SJSA1 (cell line): ENCODE results near the gene LGALS3BP. TPM values are rescaled to one million over a fixed set of nuclear protein-coding genes. Genes with fewer than 3 reads are reported as not detected.

Experiments used
- DNase-seq, 2 experiments: peaks; one replicate each; pipeline ENCODE4 v3.0.0-alpha.2; 2015 to 2020; ENCODE audit warnings: low spot score in 2 of 2, low read depth in 1 of 2
- H3K27ac ChIP-seq: fragments of 250-450 bp; sonication (Bioruptor Pico); 2 replicates; pipeline ENCODE4 v1.5.1; 2020; ENCODE audit warnings: mild to moderate bottlenecking, moderate library complexity
- H3K27me3 ChIP-seq: fragments of 250-450 bp; sonication (Bioruptor Pico); replicated peaks from 2 replicates; pipeline ENCODE4 v1.5.1; 2020; ENCODE audit warnings: mild to moderate bottlenecking, moderate library complexity
- H3K36me3 ChIP-seq: fragments of 250-450 bp; sonication (Bioruptor Pico); 2 replicates; pipeline ENCODE4 v1.5.1; 2020; ENCODE audit warnings: mild to moderate bottlenecking
- H3K4me1 ChIP-seq: fragments of 250-450 bp; sonication (Bioruptor Pico); replicated peaks from 2 replicates; pipeline ENCODE4 v1.6.1; 2021; ENCODE audit warnings: mild to moderate bottlenecking
- H3K4me3 ChIP-seq: fragments of 250-450 bp; sonication (Bioruptor Pico); 2 replicates; pipeline ENCODE4 v1.5.1; 2020; ENCODE audit warnings: mild to moderate bottlenecking
- H3K9me3 ChIP-seq: fragments of 250-450 bp; sonication (Bioruptor Pico); replicated peaks from 2 replicates; pipeline ENCODE4 v1.5.1; 2020; ENCODE audit warnings: mild to moderate bottlenecking
- total RNA-seq: library from RNA; depleted of rRNA; stranded (reverse); fragments of >200 nt; shearing (Covaris generic); gene quantifications from 2 replicates; pipeline ENCODE4 v1.2.3, GENCODE V29; 2014

Gene LGALS3BP
- total RNA-seq, 1 experiment from 2014 or later, result 485 TPM

- DNase-seq, result no peak
- Histone ChIP-seq H3K4me3 (no peak overlapping the region), H3K27me3 (peaks cover 20% of the 10 kb centered on the region), H3K27ac (no peak overlapping the region), H3K9me3 (no peaks in the 10 kb centered on the region), H3K4me1 (peaks cover 19% of the 10 kb centered on the region), H3K36me3 (no peaks in the 10 kb centered on the region)
These were observed 41.0 kb upstream of the LGALS3BP start for GRCh38 chr17:79020631-79021301.

GRCh38 chr17:79019632-79020584, 40.2 kb upstream of the LGALS3BP start:
- peaks cover 14% of the 10 kb centered on the region for H3K4me1 ChIP-seq
- no peak overlapping the region for H3K27ac ChIP-seq
- peaks cover 20% of the 10 kb centered on the region for H3K27me3 ChIP-seq
- DNase-seq, result peak in 1 of 2 experiments; percentile 59
- H3K4me3 ChIP-seq, result no peak overlapping the region
- no peaks in the 10 kb centered on the region for H3K36me3 ChIP-seq
- no peaks in the 10 kb centered on the region for H3K9me3 ChIP-seq

DNA sequence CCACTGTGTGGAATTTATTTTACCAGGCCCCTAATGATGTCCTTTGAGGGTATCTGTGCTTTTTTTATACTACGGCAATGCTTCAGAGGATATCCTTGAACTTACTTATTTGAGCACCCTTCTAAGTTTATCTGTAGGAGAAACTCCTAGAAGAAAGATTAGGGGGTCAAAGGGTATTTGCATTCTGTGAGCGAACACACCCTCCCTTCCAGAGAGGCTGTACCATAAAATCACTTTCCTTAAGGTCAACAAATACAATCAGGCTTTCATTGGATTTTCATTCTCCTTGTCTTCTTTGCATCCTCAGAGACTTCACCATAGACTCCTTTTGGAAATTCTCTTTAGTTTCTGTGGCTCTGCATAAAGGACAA, 39.5 kb upstream of the LGALS3BP start:
- H3K36me3 ChIP-seq, result no peaks in the 10 kb centered on the region
- DNase-seq, result no peak
- H3K4me1 ChIP-seq, result peaks cover 7% of the 10 kb centered on the region
- peaks cover 13% of the 10 kb centered on the region for H3K27me3 ChIP-seq
- no peak overlapping the region for H3K27ac ChIP-seq
- no peaks in the 10 kb centered on the region for H3K9me3 ChIP-seq
- no peak overlapping the region for H3K4me3 ChIP-seq

DNA sequence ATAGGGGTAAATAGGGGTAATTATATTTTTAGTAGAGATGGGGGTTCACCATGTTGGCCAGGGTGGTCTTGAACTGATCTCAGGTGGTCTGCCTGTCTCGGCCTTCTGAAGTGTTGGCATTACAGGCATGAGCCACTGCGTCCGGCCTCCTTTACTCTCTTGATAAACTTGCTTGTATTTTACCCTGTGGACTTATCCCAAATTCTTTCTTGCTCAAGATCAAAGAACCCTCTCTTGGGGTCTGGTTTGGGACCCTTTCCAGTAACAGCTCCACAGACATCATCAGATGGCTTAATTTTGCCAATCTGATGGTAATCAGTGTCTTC, 38.6 kb upstream of the LGALS3BP start:
- Histone ChIP-seq H3K4me3 (no peak overlapping the region), H3K27ac (no peak overlapping the region), H3K27me3 (peaks cover 4% of the 10 kb centered on the region), H3K9me3 (no peaks in the 10 kb centered on the region), H3K36me3 (no peaks in the 10 kb centered on the region), H3K4me1 (no peaks in the 10 kb centered on the region)
- no peak for DNase-seq

DNA sequence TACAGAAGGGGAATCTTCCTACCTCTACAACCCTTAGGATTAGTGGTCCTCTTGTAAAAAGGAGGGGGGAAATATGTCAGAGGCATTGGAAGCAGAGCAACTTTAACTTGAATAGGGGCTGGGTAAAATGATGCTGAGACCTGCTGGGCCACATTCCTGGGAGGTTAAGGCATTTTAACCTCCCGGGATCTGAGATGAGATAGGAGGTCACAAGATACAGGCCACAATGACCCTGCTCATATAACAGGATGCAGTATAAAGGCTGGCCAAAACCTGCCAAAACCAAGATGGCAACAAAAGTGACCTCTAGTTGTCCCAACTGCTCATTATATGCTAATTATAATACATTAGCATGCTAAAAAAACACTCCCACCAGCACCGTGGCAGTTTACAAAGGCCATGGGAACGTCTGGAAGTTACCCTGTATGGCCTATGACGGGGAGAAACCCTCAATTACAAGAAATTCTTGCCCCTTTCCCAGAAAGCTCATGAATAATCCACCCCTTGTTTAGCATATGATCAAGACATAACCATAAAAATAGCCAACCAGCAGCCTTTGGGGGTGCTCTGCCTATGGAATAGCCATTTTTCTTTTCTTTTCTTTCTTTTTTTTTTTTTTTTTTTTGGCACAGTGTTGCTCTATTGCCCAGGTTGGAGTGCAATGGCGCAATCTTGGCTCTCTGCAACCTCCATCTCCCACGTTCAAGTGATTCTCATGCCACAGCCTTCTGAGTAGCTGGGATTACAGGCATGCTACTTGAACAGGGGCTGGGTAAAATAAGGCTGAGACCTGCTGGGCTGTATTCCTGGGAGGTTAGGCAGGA, 38.0 kb upstream of the LGALS3BP start:
- DNase-seq, result no peak
- Histone ChIP-seq H3K27me3 (peaks cover 4% of the 10 kb centered on the region; the same call in 1 of the 2 replicates), H3K9me3 (no peaks in the 10 kb centered on the region), H3K4me1 (no peaks in the 10 kb centered on the region), H3K36me3 (no peaks in the 10 kb centered on the region), H3K4me3 (no peak overlapping the region), H3K27ac (no peak overlapping the region)

GRCh38 chr17:79014158-79014758, 34.5 kb upstream of the LGALS3BP start:
- no peak for DNase-seq
- H3K27me3 ChIP-seq, result peaks cover 4% of the 10 kb centered on the region; the same call in 1 of the 2 replicates
- H3K4me3 ChIP-seq, result no peak overlapping the region
- H3K4me1 ChIP-seq, result peaks cover 12% of the 10 kb centered on the region
- H3K9me3 ChIP-seq, result no peaks in the 10 kb centered on the region
- no peak overlapping the region for H3K27ac ChIP-seq
- peaks cover 4% of the 10 kb centered on the region for H3K36me3 ChIP-seq

DNA sequence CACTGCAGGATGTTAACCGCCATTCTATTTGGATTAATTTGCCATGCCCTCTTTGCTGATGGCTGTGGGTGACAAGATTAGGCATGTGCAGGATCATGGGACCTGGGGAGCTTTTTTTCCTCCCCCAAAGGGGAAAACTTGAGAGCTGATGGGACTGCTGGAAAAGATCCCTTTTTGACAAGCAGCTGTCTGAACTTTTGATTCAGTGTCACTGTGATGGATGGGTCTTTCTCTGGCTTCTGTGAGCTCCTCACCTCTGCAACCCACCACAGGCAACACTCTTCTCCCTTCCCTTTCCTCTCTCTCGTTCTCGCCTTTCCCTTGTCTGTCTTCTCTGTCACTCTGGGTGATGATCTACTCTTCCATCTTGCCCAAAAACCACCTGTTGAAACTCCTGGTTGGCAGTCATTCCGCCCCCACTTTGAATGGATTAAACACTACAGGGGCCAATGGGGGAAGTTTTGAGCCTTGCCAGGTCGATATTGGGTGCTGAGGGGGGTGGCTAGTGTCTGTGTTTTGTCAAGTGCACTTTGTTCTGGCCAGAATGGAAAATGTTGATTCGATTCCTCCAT, 32.9 kb upstream of the LGALS3BP start:
- Histone ChIP-seq H3K4me1 (peaks cover 22% of the 10 kb centered on the region), H3K9me3 (no peaks in the 10 kb centered on the region)
- DNase-seq, result no peak

GRCh38 chr17:79011451-79012147, 31.9 kb upstream of the LGALS3BP start:
- Histone ChIP-seq H3K27ac (no peak overlapping the region), H3K4me1 (peaks cover 22% of the 10 kb centered on the region), H3K27me3 (no peaks in the 10 kb centered on the region), H3K36me3 (peaks cover 26% of the 10 kb centered on the region), H3K4me3 (no peak overlapping the region), H3K9me3 (no peaks in the 10 kb centered on the region)
- no peak for DNase-seq

More for the DNA sequence above, 32.9 kb upstream of the LGALS3BP start:
- Histone ChIP-seq H3K4me3 (no peak overlapping the region), H3K27ac (no peak overlapping the region), H3K27me3 (no peaks in the 10 kb centered on the region), H3K36me3 (peaks cover 20% of the 10 kb centered on the region)

DNA sequence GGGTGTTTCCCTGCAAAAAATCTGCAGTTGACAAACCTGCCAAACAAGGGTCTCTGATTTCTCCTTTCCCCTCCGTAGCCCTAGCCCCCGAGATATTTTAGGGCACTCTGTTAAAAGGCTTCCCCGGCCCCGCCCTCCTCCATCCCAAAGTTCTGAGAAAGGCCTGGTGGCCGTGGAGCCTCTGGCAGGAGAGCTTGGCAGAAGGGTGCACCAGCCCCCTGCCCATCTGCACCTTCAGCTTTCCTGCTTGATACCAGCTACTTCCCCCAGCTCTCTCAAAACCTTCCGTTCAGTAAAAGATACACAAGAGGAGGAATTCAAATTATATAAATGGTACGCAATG, 30.6 kb upstream of the LGALS3BP start:
- Histone ChIP-seq H3K27ac (0 out of 2 replicates have a peak overlapping the region, but pooled peaks have one; percentile 81), H3K9me3 (no peaks in the 10 kb centered on the region), H3K27me3 (no peaks in the 10 kb centered on the region), H3K36me3 (peaks cover 30% of the 10 kb centered on the region), H3K4me3 (peak overlapping the region; percentile 99), H3K4me1 (peaks cover 22% of the 10 kb centered on the region)
- peak in 1 of 2 experiments; percentile 43 for DNase-seq

GRCh38 chr17:79009397-79010303, 29.9 kb upstream of the LGALS3BP start, which contains the start of gene CANT1:
TSS of gene CANT1 (minus strand) at chr17:79009764. CDS start at chr17:78997622, 12,142 bp downstream.
- peak within 1 kb of the TSS; percentile 99 for H3K4me3 ChIP-seq
- no peaks in the 10 kb centered on the region for H3K27me3 ChIP-seq
- peaks cover 30% of the 10 kb centered on the region for H3K36me3 ChIP-seq
- peaks cover 22% of the 10 kb centered on the region for H3K4me1 ChIP-seq
- H3K9me3 ChIP-seq, result no peaks in the 10 kb centered on the region
- peak; percentile 88 to 91 for DNase-seq
- H3K27ac ChIP-seq, result peak within 1 kb of the TSS; percentile 81

- DNase-seq, result peak in 1 of 2 experiments; percentile 41
- no peaks in the 10 kb centered on the region for H3K9me3 ChIP-seq
- H3K27me3 ChIP-seq, result no peaks in the 10 kb centered on the region
- H3K27ac ChIP-seq, result peak overlapping the region; percentile 81
- H3K4me3 ChIP-seq, result peak overlapping the region; percentile 99
- peaks cover 30% of the 10 kb centered on the region for H3K36me3 ChIP-seq
- H3K4me1 ChIP-seq, result peaks cover 22% of the 10 kb centered on the region
These were observed 29.1 kb upstream of the LGALS3BP start for GRCh38 chr17:79008666-79009387.
